HG02884 (cell line): ENCODE data around the gene EFCAB6.

Experiments
- ATAC-seq: cut with Tn5 transposase; IDR thresholded peaks from one replicate; pipeline ENCODE4 v1.9.1; 2021; ENCODE audit warnings: mild to moderate bottlenecking, moderate library complexity; ENCODE audit not compliant: unreplicated experiment

The EFCAB6 gene

DNA sequence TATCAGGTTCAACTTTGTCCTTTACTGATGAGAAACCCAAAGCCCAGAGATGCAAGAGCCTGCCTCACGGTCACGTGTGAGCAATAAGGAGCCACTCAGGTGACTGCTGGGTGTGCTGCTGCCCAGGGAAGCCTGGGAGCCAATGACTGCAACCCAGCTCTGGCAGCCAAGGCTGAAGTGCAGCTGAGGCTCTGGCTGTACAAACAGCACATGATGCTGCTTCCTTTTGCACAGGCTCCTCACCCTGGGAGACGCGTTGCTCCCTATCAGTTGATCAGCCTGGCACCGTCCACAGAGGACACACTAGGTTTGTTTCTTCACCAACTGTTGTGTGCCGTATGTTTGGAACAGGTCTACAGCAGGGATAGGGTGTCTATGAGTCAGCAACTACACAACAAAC, 168.7 kb downstream of the EFCAB6 start:
- no peak for ATAC-seq

DNA sequence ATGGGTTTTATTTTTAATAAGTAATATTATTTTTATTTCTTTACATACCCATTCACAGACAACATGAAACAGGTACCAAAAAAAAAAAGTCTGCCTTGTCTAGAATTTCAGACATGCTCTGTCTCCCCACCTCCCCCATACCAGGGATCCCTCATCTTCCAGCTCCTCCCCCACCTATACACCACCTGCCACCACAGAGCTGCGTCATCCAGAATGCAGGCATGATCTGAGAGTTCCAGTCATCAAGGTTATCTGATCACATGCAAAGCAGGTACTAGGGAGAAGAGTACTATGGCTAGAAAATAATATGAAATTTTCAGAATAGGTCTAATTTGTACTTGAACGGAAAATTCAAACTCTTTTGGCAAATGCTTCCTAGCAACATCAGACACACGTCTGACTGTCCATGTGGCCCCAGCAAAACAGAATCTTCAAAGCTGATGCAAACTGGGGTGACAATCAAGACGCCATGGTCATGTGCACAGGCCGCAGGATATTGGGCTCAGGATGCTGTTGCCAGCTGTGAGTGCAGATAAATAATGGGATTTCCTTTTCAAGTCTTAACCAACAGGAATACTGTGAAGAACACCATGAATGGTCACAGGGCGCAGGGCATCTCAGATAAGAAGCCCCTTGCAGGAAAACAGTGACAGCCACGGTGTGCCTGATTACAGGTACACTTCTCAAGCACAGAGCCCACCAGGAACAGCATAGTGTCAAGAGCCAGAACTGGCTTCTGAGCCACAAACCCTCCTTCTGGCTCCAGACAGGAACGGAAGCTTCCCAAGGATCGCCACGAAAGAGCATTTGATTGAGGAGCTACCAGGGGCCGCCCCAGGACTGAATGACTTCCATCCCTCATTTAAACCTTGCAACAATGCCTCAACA, 169.5 kb downstream of the EFCAB6 start:
- ATAC-seq = no peak

DNA sequence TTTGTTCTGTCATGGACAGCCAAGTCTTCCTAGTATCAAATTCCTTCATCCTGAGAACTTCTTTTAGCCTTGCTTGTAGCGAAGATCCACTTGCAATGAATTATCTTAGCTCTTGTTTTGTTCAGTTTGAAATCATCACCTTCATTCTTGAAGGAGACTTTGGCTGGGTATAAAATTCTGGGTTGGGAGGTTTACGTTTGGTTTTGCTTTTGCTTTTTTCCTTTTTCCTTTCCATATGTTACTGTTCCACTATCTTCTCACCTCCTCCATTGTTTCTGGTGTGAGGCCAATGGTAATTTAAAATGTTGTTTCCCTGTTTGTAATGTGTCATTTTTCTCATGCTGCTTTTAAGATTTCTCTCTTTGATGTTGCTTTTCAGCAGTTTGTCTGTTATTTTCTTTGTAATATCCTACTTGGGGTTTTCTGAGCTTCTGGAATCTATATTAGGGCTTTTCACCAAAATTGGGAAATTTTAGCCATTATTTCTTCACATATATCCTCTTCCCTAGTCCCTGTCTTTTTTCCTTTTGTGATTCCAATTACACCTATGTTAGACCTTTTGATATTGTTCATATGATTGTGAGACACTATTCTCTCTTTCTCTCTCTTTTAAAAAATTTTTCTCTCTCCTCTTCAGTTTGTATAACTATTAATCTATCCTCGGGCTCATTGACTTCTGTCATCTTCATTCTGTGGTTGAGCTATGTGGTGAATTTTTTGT, 172.7 kb downstream of the EFCAB6 start:
- no peak for ATAC-seq

DNA sequence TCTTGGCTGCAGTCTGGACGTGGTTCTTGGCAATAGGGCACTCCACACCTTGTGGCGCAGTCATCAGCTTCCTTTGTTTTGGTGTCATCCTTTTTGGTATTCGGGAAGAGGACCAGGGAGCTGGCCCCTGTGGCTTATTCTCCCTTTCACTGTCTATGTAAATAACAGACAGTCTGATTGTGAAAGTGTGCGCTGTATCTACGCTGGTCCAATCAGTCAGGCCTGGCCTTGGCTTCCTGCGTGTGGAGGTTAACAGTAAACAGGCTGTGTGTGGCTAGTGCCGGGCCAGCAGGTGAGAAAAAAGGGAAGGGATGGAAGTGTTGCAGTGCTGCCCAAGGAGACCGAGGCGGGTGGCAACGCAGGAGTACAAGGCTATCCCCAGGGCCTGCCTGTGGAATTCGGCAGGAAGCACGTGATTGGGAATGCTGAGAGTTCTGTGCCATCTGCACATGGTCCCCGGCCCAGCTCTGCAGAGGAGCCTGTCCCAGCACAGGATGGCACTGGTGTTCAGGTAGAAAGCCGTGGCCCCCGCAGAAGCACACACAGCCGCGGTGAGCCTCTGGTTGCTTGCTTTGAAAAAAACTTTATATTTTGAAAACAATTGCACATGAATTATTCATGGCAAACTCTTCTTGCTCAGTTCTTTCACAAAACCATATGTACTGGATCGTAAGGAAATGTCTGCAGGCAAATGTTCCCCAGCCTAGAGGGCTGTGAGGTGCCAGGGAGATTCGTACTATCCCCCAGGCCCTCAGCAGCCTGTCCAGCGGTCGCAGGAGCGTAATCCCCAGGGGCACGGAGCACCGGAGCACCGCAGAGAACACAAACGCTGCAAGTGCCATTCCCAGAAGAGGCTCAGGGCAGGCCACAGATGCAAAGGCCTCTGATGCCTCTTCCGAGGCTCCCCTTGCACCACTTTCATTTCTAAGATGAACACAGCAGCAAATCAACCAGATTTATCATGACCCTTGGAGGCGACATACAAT, 174.5 kb downstream of the EFCAB6 start:
- ATAC-seq = no peak

DNA sequence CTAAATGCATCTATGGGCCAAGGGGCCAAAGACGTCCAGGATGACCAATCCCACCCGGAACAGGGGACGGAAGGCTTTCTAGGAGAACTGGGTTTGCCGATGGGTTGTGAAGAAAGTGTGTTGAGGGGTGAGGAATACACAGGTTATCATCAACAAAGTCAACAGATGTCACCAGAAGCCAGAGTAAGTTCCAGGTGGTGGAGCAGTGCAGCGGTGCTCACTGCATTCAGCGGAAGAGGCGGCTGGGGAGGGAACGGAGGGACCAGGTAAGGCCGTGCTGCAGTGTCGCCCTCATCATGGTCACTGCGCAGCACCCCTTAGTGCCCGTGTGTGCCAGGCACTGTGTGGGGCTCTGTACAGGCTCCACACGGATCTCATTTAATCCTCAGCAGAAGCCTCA, 176.0 kb downstream of the EFCAB6 start:
- ATAC-seq = no peak

DNA sequence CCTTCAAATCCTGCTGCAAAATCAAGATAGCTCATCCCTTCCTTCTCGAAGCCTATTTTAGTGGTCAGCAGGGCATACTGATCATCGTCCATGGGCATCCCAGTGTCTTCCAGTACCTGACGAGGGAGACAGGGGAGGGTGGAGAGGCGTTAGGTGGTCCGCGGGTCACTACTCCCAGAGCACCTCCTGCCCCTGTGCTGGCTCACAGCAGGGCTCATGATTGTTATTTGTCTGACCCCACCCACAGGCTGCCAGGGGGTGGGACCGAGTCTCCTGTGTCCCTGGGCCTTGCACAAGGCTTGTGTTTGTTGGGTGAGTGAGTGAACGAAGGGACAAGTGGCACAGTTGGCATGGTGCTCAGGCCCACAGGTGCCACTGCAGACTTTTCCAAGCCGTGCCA, 177.0 kb downstream of the EFCAB6 start:
- ATAC-seq = no peak

GRCh38 chr22:43634316-43634715, 177.8 kb downstream of the EFCAB6 start:
- ATAC-seq = no peak

- no peak for ATAC-seq
These were observed 178.3 kb downstream of the EFCAB6 start for GRCh38 chr22:43633631-43634285.

- ATAC-seq = no peak
These were observed 180.3 kb downstream of the EFCAB6 start for GRCh38 chr22:43631846-43632245.

DNA sequence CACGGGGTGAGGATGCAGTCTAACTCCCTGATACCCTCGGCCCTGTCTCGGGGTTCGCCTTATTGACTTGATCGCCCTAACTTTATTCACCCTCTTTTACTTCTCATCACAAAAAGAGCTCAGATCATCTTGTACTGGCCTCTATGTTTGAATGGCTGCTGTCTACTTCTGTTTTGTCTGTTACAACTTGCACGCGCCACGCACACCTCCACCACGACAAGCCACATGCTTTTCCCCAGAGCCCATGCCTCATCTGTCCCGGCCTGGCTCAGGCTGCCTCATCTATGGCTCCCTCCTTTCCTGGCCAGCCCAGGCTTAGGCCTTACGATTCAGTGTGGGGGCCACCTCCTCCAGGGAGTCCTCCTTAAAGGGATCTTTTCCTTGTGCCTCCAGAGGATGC, 180.9 kb downstream of the EFCAB6 start:
- ATAC-seq = no peak

DNA sequence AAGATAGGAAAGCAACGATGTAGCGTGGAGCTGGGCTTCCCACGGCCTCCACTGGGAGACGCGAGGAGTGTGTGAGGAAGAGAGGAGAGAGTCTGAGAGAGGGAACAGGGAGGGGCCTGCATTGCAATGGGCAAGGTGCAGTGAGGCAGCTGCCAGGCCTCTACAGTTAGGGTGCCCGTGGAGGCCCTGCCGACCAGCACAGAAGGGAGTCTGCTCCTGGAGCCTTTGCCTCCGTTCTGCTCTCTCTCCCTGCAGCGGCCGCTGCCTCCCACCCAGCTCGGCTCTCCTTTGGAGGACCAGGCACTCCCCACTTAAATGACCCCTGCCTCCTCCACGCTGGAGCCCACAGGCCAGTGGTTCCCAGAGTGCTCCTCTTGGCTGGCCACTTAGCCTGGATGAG, 181.7 kb downstream of the EFCAB6 start:
- no peak for ATAC-seq

DNA sequence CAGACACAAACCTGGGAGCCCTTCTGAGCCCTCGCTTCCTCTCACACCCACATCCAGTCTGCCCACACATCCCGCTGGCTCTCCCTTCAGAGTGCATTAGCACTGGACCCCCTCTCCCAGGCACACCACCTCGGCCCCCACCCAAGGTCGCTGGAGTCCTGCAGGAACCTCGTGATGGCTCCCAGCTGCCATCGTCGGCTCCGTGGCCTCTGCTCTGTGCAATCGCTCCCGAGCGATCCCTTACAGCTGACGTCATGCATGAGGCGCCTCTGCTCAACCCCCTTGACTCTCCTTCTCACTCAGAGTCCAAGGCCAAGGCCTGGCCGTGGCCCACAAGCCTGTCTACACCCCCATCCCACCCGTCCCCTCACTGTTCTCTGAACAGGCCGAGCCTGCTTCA, 183.9 kb downstream of the EFCAB6 start:
- no peak for ATAC-seq

- ATAC-seq = no peak
These were observed 184.5 kb downstream of the EFCAB6 start for GRCh38 chr22:43627485-43628213.

DNA sequence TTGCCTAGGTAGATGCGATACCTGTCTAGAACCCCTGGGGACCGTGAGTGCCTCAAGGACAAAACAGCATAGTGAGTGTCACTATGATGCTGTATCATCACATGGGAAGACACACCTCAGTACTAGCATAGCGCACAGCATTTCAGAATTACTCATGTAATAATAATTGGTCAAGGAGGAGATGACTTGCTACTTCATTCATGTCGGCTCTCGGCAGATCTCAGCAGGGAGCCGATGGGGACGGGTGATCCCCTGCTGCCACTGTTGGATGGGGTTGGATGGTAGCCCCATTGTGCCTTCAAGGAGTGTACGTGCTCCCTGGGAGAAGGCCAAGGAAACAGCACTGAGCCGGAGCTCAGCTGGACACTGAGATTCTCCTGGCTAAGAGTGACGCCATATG, 186.9 kb downstream of the EFCAB6 start:
- no peak for ATAC-seq

- ATAC-seq = no peak
These were observed 187.7 kb downstream of the EFCAB6 start for GRCh38 chr22:43624144-43624998.

- no peak for ATAC-seq
These were observed 189.2 kb downstream of the EFCAB6 start for GRCh38 chr22:43622886-43623285.

GRCh38 chr22:43620197-43620596, 191.9 kb downstream of the EFCAB6 start:
- ATAC-seq = no peak

DNA sequence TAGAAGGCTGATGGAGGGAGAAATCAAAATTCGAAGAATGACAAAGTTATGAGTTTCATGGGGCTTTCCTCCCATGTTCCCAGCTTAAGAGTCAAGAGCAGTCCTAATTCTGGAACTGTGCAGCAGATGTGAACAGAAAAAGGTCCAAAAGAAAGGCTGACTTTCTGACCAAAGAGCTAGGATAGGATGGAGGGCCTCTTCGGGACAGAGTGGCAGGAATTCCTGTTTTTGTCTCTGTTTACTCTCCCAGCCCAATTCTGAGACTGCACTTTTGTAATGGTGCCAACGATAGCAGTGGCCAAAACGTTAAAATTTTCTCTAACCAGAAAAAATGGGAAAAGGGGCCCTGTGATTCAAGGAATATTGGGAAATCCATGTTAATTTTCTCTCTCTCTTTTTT, 193.6 kb downstream of the EFCAB6 start:
- ATAC-seq = no peak

- ATAC-seq = no peak
These were observed 195.5 kb downstream of the EFCAB6 start for GRCh38 chr22:43616645-43617044.
